ENCODE measurements around the gene ISYNA1.

GRCh38 chr19:18441804-18442788 lies 4.2 kb upstream of the ISYNA1 start:
- TF ChIP-seq POLR2A (IDR thresholded peaks at IDR 0.05) (no peak), CTCF (IDR thresholded peaks at IDR 0.05) (no peak)

Measured in Peyer's patch (tissue), 4 donors.